Smooth muscle cell of the brain vasculature (primary cell): Measurements from ENCODE around the gene CD7.
A peak's percentile ranks its signal among the peaks of the same experiment; 100 is the strongest.

ENCODE experiments used
- DNase-seq: peaks from one replicate; pipeline ENCODE4 v3.0.0-alpha.2; 2012; ENCODE audit warnings: low read depth, low spot score

Gene CD7

GRCh38 chr17:82298538-82299421 is 18.6 kb downstream of the CD7 start:
- DNase-seq = no peak

GRCh38 chr17:82297714-82298537 is 19.5 kb downstream of the CD7 start:
- DNase-seq = peak; percentile 79

GRCh38 chr17:82297280-82297713 is 20.1 kb downstream of the CD7 start:
- peak; percentile 79 for DNase-seq

DNA sequence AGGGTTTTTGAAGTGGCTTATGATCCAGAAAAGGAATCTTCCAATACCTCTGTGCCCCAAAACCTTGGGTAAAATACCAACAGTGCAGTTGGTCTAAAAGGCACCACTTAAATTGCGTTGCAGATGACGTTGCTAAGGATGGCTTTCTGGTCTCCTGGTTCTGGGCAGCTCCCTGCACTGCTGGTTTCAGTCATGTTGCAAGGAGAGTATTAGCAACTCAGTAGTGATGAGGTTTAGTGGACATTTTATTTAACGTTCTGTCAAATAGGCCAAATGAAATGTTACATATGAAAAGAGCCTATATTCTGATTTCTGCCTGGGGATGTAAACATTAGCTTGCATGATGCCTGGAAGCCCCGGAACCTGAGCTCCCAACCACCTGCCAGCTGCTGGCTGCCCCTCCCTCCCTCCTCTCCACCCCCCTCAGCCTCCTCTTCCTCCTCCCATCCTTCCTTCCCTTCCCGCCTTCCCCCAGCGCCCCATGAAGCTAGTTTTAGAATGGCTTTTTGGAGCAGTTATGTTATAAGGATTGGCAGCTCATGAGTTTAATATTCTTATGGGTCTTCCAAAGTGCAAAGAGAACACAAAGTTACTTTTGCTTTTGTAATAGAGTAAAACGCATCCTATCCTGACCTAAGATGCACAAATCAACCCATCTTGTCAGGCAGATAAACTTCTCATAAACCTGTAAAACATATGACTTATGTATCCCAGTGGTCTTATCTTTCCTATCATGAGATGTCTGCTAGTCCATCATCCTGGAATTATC is 20.7 kb downstream of the CD7 start:
- DNase-seq = no peak

GRCh38 chr17:82295472-82295814 is 22.0 kb downstream of the CD7 start:
- no peak for DNase-seq

DNA sequence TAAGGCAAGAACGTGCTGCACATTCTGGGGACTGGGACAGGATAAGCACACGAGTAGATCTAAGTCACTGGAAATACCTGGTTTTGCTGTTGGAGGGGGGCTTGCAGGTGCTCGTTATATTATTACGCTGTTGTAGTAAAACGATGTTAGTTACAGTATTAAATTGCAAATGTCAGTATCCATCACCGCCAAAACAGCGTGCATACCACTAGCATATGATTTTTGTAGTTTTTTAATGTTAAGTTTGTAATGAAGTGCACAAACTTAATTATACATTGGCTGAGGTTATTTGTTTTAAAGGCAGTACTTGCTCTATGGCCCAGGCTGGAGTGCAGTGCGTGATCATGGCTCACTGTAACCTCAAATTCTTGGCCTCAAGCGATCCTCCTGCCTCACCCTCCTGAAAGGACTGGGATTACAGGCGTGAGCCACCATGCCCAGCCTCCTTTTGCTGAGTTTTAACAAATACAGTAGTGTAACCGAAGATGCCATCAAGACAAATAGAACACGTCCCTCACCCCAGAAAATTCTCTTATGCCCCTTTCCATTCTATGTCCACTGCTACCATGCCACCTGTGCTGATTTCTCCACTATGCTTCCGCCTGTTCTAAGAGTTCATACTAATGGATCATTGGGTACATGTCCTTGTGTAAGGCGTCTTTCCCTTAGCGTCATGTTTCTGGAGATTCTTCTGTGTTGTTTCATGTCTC is 23.2 kb downstream of the CD7 start:
- DNase-seq = no peak

GRCh38 chr17:82292251-82293154 is 24.9 kb downstream of the CD7 start:
- DNase-seq = peak; percentile 93

DNA sequence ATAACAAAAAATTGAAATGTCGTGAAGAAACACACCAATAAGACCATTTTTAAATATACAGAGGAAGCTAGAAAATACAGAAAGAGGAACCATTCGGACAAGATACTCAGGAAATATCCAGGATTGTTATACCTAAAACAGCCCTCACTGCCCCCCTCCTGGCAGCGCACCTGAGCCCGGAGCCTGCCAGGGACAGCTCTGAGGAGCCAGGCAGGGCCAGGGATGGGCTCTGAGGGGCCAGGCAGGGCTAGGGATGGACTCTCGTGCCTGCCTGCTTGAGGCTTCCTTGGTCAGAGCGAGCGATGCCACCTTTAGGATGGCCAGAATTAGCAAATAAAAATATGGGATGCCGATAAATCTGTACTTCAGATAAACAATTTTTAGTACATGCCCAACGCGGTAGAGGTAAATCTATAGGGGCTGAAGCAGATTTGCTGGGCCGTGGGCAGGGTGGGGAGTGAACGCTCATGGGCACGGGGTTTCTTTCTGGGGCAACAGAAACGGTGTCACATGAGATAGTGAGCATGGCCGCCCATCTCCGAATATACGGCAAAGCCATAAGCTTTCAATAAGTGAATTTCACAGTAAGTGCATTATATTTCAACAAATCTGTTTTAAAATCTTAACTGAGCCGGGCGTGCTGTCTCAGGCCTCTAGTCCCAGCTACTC is 25.7 kb downstream of the CD7 start:
- no peak for DNase-seq

GRCh38 chr17:82287868-82288801 is 29.3 kb downstream of the CD7 start:
- DNase-seq = peak; percentile 85

- no peak for DNase-seq
Observed at GRCh38 chr17:82287013-82287867, 30.2 kb downstream of the CD7 start.

- no peak for DNase-seq
Observed at GRCh38 chr17:82285141-82285540, 32.3 kb downstream of the CD7 start.

- DNase-seq = no peak
Observed at GRCh38 chr17:82283208-82283749, 34.1 kb downstream of the CD7 start.

- DNase-seq = no peak
Observed at GRCh38 chr17:82282239-82283207, 34.9 kb downstream of the CD7 start.

DNA sequence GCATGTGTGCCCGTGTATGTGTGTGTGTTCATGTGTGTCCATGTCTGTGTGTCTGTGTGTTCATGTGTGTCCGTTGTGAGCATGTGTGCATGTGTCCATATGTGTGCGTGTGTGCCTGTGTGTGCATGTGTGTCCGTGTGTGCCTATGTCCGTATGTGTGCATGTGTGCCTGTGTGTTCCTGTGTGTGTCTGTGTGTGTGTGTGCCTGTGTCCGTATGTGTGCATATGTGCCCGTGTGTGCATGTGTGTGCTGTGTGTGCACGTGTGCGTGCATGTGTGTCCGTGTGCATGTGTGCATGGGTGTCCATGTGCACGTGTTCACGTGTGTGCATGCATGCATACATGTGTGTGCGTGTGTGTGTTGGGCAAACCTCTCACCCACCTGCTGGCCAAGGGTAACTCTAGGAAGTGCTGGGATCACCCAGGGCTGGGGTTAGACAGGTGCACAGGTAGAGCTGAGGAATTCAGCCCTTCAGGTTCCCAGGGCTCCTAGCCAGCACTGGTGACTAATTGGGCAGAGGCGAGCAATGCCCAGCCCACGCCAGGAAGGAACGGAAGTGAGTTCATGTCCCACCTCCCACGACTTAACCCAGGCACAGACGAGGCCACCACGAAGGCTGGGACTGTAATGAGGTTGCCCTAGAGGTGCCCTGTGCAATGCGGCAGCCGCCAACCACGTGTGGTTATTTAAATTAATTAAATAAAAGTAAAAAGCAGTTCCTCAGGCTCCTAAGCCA is 35.7 kb downstream of the CD7 start:
- DNase-seq = no peak

- DNase-seq = no peak
Observed at GRCh38 chr17:82281076-82281475, 36.3 kb downstream of the CD7 start.
